DOHH2 (cell line): ENCODE results near the gene KCNMA1.

ENCODE experiments used
- H3F3A ChIP-seq: fragments of 200-600 bp; sonication (generic), shearing (Covaris generic); 2 replicates; pipeline ENCODE4 v1.6.0; 2016; ENCODE audit warnings: antibody characterized with exemption, mild to moderate bottlenecking; ENCODE audit not compliant: control insufficient read depth, insufficient read depth
- H3K27ac ChIP-seq: fragments of 200-600 bp; sonication (generic); 2 replicates; pipeline ENCODE4 v1.5.1; 2014; ENCODE audit warnings: low read depth, mild to moderate bottlenecking, low read length, moderate library complexity
- H3K27me3 ChIP-seq: fragments of 200-600 bp; sonication (generic); 2 replicates; pipeline ENCODE4 v1.6.1; 2014; ENCODE audit warnings: mild to moderate bottlenecking, low read length, mixed read lengths; ENCODE audit not compliant: control insufficient read depth
- H3K36me3 ChIP-seq: fragments of 200-600 bp; sonication (generic); 2 replicates; pipeline ENCODE4 v1.6.1; 2014; ENCODE audit warnings: mild to moderate bottlenecking, low read length, moderate library complexity, mixed read lengths; ENCODE audit not compliant: control insufficient read depth
- H3K4me1 ChIP-seq: fragments of 200-600 bp; sonication (generic); 2 replicates; pipeline ENCODE4 v1.6.1; 2014; ENCODE audit warnings: mild to moderate bottlenecking, low read length, mixed read lengths; ENCODE audit not compliant: control insufficient read depth
- H3K4me2 ChIP-seq: fragments of 200-600 bp; sonication (generic); 2 replicates; pipeline ENCODE4 v1.6.0; 2014; ENCODE audit warnings: mild to moderate bottlenecking, low read length, moderate library complexity
- H3K4me3 ChIP-seq: fragments of 200-600 bp; sonication (generic); 2 replicates; pipeline ENCODE4 v1.5.1; 2014; ENCODE audit warnings: mild to moderate bottlenecking, low read length, mixed read lengths
- H3K79me2 ChIP-seq: fragments of 200-600 bp; sonication (generic); 2 replicates; pipeline ENCODE4 v1.6.1; 2014; ENCODE audit warnings: mild to moderate bottlenecking, low read length, mixed read lengths; ENCODE audit not compliant: control insufficient read depth
- H3K9me2 ChIP-seq: fragments of 200-600 bp; sonication (generic); replicated peaks from 2 replicates; pipeline ENCODE4 v1.6.1; 2014; ENCODE audit warnings: mild to moderate bottlenecking, low read length, mixed read lengths; ENCODE audit not compliant: control insufficient read depth
- H3K9me3 ChIP-seq: fragments of 200-600 bp; sonication (generic); 2 replicates; pipeline ENCODE4 v1.6.1; 2014; ENCODE audit warnings: antibody characterized with exemption, low read length, mixed read lengths; ENCODE audit not compliant: control insufficient read depth, insufficient read depth
- H4K20me1 ChIP-seq: fragments of 200-600 bp; sonication (generic); 2 replicates; pipeline ENCODE4 v1.6.0; 2014; ENCODE audit warnings: low read depth, mild to moderate bottlenecking, antibody characterized with exemption, low read length, moderate library complexity; ENCODE audit not compliant: control insufficient read depth, insufficient read depth
- CTCF ChIP-seq: fragments of 200-600 bp; sonication (generic); IDR thresholded peaks from one replicate; pipeline ENCODE4 v1.5.1; 2014; ENCODE audit warnings: antibody characterized with exemption, mild to moderate bottlenecking, low read depth, low read length; ENCODE audit not compliant: poor library complexity, severe bottlenecking
- EZH2phosphoT487 ChIP-seq: fragments of 200-600 bp; sonication (generic); IDR thresholded peaks from 2 replicates; pipeline ENCODE4 v1.6.1; 2017; ENCODE audit warnings: borderline replicate concordance, mild to moderate bottlenecking, antibody characterized with exemption, low read length, moderate library complexity, mixed read lengths

KCNMA1 gene

GRCh38 chr10:77177161-77177560 lies 460.4 kb downstream of the KCNMA1 start:
- Histone ChIP-seq H4K20me1 (no peaks in the 10 kb centered on the region), H3F3A (no peaks in the 10 kb centered on the region), H3K4me1 (peaks cover 7% of the 10 kb centered on the region; the same call in 1 of the 2 replicates), H3K36me3 (no peaks in the 10 kb centered on the region), H3K4me3 (no peak overlapping the region), H3K4me2 (no peak overlapping the region), H3K27me3 (no peaks in the 10 kb centered on the region; the same call in 1 of the 2 replicates), H3K27ac (no peak overlapping the region), H3K79me2 (no peaks in the 10 kb centered on the region), H3K9me2 (no peaks in the 10 kb centered on the region), H3K9me3 (no peaks in the 10 kb centered on the region)
- no peak for TF ChIP-seq EZH2phosphoT487
- no peak for TF ChIP-seq CTCF

GRCh38 chr10:77176232-77176631 lies 461.4 kb downstream of the KCNMA1 start:
- Histone ChIP-seq H3K4me3 (no peak overlapping the region), H3K9me2 (no peaks in the 10 kb centered on the region), H3K9me3 (no peaks in the 10 kb centered on the region), H3K27ac (no peak overlapping the region), H3K79me2 (no peaks in the 10 kb centered on the region), H3K4me1 (peaks cover 7% of the 10 kb centered on the region; the same call in 1 of the 2 replicates), H3K27me3 (no peaks in the 10 kb centered on the region; the same call in 1 of the 2 replicates), H3F3A (no peaks in the 10 kb centered on the region), H4K20me1 (no peaks in the 10 kb centered on the region), H3K36me3 (no peaks in the 10 kb centered on the region), H3K4me2 (no peak overlapping the region)
- TF ChIP-seq EZH2phosphoT487 = no peak
- TF ChIP-seq CTCF = no peak

- Histone ChIP-seq H4K20me1 (no peaks in the 10 kb centered on the region), H3K4me1 (peaks cover 7% of the 10 kb centered on the region; the same call in 1 of the 2 replicates), H3K4me2 (no peak overlapping the region), H3K79me2 (no peaks in the 10 kb centered on the region), H3K36me3 (no peaks in the 10 kb centered on the region), H3K27ac (no peak overlapping the region), H3K4me3 (no peak overlapping the region), H3K9me2 (no peaks in the 10 kb centered on the region), H3K27me3 (no peaks in the 10 kb centered on the region), H3K9me3 (no peaks in the 10 kb centered on the region), H3F3A (no peaks in the 10 kb centered on the region)
- TF ChIP-seq CTCF = no peak
- TF ChIP-seq EZH2phosphoT487 = no peak
Measured at GRCh38 chr10:77175631-77176222, 461.9 kb downstream of the KCNMA1 start.
